HUES6 (cell line): ENCODE results near the gene NLE1.
"Not testable (repeated sequence)": the region's sequence is repeated elsewhere in the genome, so short reads cannot be mapped to it uniquely, and the experiment has no call there.

Source experiments
- H3K27ac ChIP-seq: 2 replicates; pipeline ENCODE4 v1.7.0; 2013; ENCODE audit warnings: low read depth, mild to moderate bottlenecking, low read length, inconsistent platforms
- H3K27me3 ChIP-seq: 2 replicates; pipeline ENCODE4 v1.6.1; 2013; ENCODE audit warnings: low read length; ENCODE audit not compliant: control insufficient read depth, insufficient read depth
- H3K36me3 ChIP-seq: 2 replicates; pipeline ENCODE4 v1.6.1; 2013; ENCODE audit warnings: low read length; ENCODE audit not compliant: control insufficient read depth, insufficient read depth
- H3K4me1 ChIP-seq: 2 replicates; pipeline ENCODE4 v1.6.1; 2013; ENCODE audit warnings: low read length; ENCODE audit not compliant: control insufficient read depth, insufficient read depth
- H3K4me3 ChIP-seq: 2 replicates; pipeline ENCODE4 v1.5.1; 2013; ENCODE audit warnings: low read depth, low read length
- H3K9ac ChIP-seq: one replicate; pipeline ENCODE4 v1.6.1; 2013; ENCODE audit warnings: mild to moderate bottlenecking, low read length
- H3K9me3 ChIP-seq: 2 replicates; pipeline ENCODE4 v1.6.1; 2013; ENCODE audit warnings: low read depth, low read length; ENCODE audit not compliant: control insufficient read depth, insufficient read depth

Gene NLE1

DNA sequence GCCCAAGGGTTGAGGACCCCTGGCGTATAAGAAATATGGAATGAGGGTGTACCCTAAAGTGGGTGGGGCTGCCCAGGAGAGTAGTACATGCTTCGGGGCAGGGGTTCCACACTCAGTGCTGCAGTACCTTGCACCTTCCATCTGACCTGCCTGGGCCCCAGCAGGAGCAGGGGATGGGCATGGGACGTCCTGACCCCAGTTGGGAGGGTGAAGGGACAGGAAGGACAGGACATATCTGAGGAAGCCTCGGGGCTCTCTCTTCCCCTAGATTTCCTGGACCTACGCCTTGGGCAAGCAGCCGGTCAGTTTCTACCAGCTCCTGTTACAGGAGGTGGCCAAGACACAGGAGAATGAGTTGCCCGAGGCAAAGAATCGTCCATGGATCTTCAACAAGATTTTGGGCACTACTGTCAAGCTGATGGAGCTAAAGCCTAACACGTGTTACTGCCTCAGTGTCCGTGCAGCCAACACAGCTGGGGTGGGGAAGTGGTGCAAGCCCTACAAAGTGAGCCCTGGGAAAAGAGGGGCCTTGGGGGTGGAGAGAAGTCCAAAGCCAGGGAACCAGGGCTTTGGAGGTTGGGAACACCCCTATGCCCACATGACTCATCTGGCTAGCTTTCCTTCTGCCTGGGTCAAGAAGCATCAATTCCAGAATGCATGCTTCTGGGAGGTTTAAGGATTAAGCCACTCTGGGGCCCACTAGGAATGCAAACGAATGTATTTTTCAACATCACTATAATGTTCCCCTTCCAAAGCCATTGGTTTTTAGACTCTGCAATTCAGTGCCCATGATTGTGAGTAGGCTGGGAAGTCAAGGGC, 12.7 kb downstream of the NLE1 start:
- H3K9me3 ChIP-seq = peaks cover 6% of the 10 kb centered on the region; the same call in 1 of the 2 replicates
- no peak overlapping the region for H3K9ac ChIP-seq
- no peaks in the 10 kb centered on the region for H3K4me1 ChIP-seq
- H3K27ac ChIP-seq = no peak overlapping the region
- H3K36me3 ChIP-seq = peaks cover 42% of the 10 kb centered on the region
- H3K27me3 ChIP-seq = no peaks in the 10 kb centered on the region
- H3K4me3 ChIP-seq = no peak overlapping the region

DNA sequence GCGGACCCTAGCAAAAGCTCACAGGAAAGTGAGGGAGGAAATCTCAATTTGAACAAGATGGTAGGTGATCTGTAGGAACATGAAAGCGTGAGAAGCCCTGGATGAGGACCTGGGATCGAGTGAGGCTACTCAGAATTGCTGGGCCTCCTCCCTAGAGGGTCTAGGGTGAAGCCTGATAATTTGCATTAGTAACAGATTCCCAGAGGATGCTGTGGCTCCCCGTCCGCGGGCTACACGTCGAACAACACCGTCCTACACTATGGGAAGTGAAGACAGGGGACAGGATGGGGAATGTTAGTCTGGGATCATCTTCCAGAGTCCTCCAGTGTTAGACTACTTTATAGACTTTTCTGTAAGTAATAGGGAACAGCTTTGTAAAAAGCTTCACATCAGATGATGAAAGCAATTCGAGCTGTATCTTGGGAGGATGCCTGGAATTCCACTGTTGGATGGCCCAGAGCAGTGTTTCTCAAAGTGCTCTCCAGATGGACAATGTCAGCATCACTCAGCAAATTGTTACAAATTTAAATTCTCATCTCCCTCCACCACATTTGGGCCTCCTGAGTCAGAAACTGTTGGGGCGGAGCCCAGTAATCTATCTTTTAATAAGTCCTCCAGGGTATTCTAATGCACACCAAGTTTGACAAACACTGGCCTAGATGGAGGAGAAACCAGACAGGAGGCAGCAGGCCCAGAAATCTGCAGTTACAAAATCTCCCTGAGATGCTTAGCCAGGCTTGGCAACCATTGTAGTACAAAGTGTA, 14.2 kb downstream of the NLE1 start:
- Histone ChIP-seq H3K4me1 (no peaks in the 10 kb centered on the region), H3K36me3 (peaks cover 28% of the 10 kb centered on the region), H3K27ac (no peak overlapping the region), H3K27me3 (no peaks in the 10 kb centered on the region), H3K9ac (no peak overlapping the region), H3K9me3 (peaks cover 6% of the 10 kb centered on the region; the same call in 1 of the 2 replicates), H3K4me3 (no peak overlapping the region)

DNA sequence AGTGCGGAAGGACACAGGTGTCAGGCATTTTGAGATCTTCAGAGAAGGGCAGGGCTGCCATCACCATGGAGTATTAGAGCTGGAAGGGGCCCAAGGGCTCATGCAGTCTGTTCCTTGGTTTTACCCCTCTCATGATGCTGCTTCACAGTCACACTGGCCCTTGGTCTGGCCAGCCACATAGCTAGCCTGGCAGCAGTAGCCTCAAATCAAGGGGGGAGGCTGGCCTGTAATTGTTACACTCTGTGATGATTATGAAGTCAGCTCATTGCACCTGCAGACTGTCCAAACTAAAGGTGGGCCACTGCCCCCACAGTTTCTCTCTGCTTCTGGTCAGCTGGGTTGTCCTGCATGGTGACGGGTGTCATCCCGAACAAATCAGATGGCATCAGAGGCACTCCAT, 20.8 kb downstream of the NLE1 start, which contains the start of gene FNDC8:
TSS of gene FNDC8 (plus strand) at position 301 of the 400 bp plus-strand sequence. CDS start at position 380, 79 bp downstream.
- H3K9ac ChIP-seq = no peak within 1 kb of the TSS
- H3K9me3 ChIP-seq = no peaks in the 10 kb centered on the region
- H3K4me3 ChIP-seq = no peak within 1 kb of the TSS
- no peak within 1 kb of the TSS for H3K27ac ChIP-seq
- H3K36me3 ChIP-seq = no peaks in the 10 kb centered on the region
- H3K4me1 ChIP-seq = peaks cover 7% of the 10 kb centered on the region
- peaks cover 6% of the 10 kb centered on the region; the same call in 1 of the 2 replicates for H3K27me3 ChIP-seq

DNA sequence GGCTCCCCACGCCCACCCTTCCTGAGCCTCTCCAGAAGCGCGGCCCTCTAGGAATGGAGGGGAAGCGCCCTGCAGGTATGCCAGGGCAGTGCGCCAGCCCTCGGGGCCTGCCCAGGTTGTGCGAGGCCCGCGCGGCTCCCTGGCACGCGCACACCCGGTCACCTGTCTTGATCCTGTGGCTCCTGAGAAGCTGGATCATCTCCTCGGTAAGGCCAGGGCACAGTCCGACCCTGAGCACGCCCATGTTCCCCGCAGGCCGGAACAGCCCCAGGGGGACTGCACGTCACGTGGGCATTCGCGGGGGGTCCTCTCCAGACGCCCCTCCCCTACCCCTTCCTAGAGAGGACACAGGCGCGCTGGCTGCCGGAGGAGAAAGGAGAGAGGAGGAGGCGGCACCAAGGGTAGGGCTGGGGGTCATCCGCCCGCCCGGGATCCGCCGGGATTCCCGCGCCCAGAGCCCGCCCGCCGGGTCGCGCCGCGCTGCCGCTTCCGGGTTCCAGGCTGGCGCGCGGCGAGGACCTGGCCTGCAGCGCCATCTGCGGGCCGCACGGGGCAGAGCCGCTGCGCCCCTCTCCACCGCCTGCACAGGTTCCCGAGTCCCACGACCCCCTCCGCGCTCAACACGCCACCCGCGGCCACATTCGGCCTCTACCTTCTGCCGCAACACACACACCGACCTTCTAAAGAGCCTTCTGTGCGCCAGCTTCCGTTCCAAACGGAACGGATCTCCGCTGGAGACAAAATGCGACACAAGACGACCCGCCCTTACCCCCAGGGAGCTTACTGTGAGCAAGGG, 22.5 kb downstream of the NLE1 start, which contains the start of gene RAD51D:
TSS of gene RAD51D (minus strand) at position 491 of the 796 bp plus-strand sequence. CDS start at position 244, 247 bp downstream.
- Histone ChIP-seq H3K9me3 (no peaks in the 10 kb centered on the region), H3K36me3 (no peaks in the 10 kb centered on the region), H3K27me3 (peaks cover 6% of the 10 kb centered on the region; the same call in 1 of the 2 replicates), H3K4me3 (peak within 1 kb of the TSS; percentile 92), H3K9ac (peak within 1 kb of the TSS; percentile 91), H3K27ac (peak within 1 kb of the TSS; percentile 73; the same call in 1 of the 2 replicates), H3K4me1 (peaks cover 7% of the 10 kb centered on the region)

DNA sequence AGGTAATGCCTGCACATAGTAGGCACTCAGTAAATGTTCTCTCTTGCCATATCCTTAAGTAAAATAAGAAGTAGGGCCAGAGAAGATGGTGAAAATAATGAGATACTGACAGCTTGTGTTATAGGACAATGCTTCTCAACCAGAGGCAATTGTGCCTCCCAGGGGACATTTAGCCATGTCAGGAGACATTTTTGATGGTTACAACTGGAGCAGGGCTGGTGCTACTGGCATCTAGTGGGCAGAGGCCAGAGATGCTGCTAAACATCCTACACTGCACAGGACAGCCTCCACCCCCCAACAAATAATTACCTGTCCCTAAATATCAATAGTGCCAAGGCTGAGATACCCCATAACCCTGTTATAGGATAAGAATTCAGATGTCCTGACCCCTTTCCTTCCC, 24.1 kb downstream of the NLE1 start:
- Histone ChIP-seq H3K27me3 (peaks cover 6% of the 10 kb centered on the region; the same call in 1 of the 2 replicates), H3K36me3 (0 out of 2 replicates have a peak, but pooled peaks cover under 1% of the 10 kb centered on the region), H3K4me1 (peaks cover 7% of the 10 kb centered on the region), H3K9me3 (no peaks in the 10 kb centered on the region), H3K9ac (no peak overlapping the region), H3K27ac (no peak overlapping the region), H3K4me3 (no peak overlapping the region)

DNA sequence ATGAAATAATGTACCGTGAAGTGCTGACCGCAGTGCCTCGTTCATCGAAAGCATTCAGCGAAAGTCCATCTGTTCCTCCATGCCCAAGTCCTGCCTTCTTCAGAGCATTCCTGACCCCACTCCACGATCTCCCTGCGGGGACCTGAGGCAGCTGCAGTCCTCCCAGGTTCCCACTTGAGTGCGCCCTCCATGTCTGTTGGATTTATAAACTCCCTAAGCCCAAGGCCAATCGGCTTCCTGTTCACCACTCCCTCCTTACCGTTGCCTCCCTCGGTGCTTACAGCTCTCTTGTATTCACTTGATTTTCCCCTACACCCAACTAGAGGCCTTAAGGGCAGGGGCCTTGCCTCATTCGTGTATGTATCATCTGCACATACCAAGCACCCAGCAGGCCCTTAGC, 25.3 kb downstream of the NLE1 start:
- Histone ChIP-seq H3K36me3 (0 out of 2 replicates have a peak, but pooled peaks cover 5% of the 10 kb centered on the region), H3K27ac (no peak overlapping the region), H3K4me3 (no peak overlapping the region), H3K27me3 (peaks cover 6% of the 10 kb centered on the region; the same call in 1 of the 2 replicates), H3K9me3 (no peaks in the 10 kb centered on the region), H3K4me1 (peaks cover 7% of the 10 kb centered on the region), H3K9ac (peak overlapping the region; percentile 9)

DNA sequence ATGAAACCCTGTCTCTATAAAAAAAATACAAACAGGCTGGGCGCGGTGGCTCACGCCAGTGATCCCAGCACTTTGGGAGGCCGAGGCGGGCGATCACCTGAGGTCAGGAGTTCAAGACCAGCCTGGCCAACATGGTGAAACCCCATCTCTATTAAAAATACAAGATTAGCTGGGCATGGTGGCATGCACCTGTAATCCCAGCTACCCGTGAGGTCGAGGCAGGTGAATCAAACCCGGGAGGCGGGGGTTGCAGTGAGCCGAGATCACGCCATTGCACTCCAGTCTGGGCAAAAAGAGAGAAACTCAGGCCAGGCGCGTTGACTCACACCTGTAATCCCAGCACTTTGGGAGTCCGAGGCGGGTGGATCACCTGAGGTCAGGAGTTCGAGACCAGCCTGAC, 31.3 kb downstream of the NLE1 start:
- H3K9me3 ChIP-seq, H3K27ac ChIP-seq, H3K4me3 ChIP-seq, H3K4me1 ChIP-seq, H3K9ac ChIP-seq, H3K27me3 ChIP-seq: not testable (repeated sequence)
- peaks cover 13% of the 10 kb centered on the region for H3K36me3 ChIP-seq

DNA sequence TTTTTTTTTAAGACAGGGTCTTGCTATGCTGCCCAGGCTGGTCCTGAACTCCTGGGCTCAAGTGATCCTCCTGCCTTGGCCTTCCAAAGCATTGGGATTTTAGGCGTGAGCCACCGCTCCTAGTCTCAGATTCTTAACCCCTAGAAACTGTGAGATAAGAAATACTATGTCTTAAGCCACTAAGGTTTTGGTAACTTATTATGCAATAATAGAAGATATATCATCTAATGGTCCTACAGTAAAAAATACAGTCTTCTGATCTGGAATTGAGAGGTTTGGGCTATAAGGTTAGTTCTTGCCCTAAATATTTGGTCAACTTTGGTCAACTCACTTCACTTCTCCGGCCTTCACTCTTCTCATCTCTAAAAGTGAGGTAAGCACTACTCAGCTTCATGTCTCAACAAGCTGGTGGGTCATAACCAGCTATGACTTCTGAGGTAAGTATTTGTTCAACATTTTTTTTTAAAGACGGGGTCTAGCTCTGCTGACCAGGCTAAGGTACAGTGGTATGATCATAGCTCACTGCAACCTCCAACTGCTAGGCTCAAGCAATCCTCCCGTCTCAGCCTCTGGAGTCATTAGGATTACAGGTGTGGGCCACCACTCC, 37.2 kb downstream of the NLE1 start:
- Histone ChIP-seq H3K4me1 (no peaks in the 10 kb centered on the region), H3K36me3 (peaks cover 45% of the 10 kb centered on the region), H3K9ac (no peak overlapping the region), H3K9me3 (no peaks in the 10 kb centered on the region), H3K27me3 (no peaks in the 10 kb centered on the region), H3K27ac (no peak overlapping the region), H3K4me3 (no peak overlapping the region)

DNA sequence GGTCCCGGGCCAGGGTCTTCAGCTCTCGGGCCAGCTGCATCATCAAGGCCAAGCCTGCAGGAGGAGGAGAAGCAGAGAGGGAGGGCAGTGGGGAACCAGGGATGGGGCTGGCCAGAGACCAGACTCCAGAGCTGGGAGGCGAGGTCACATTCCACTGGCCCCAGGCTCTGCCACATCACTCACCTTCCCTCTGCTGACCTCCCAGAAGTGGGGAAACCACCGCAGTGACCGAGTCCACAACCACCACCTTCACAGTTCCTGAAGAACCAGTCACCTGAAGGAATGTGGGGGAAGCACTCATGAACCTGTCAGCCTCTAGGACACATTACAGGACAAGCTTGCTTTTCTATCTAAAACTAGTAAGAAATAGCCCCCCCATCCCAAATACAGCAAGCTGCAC, 38.8 kb downstream of the NLE1 start:
- Histone ChIP-seq H3K4me3 (no peak overlapping the region), H3K4me1 (no peaks in the 10 kb centered on the region), H3K27me3 (no peaks in the 10 kb centered on the region), H3K27ac (no peak overlapping the region), H3K9me3 (no peaks in the 10 kb centered on the region), H3K36me3 (peaks cover 56% of the 10 kb centered on the region), H3K9ac (no peak overlapping the region)

DNA sequence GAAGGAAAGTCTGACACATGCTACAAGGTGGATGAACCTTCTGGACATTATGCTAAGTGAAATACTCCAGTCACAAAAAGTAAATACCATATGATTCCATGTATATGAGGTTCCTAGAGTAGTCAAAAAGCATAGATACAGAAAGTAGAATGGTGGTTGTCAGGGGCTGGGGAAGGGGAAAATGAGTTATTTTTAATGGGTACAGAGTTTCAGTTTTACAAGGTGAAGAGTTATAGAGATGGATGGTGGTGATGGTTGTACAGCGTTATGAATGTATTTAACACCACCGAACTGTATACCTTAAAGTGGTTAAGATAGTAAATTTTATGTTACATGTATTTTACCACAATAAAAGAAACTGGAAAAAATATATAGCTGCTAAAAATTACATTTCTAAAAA, 40.4 kb downstream of the NLE1 start:
- Histone ChIP-seq H3K27ac (no peak overlapping the region), H3K4me1 (no peaks in the 10 kb centered on the region), H3K9ac (no peak overlapping the region), H3K9me3 (no peaks in the 10 kb centered on the region), H3K36me3 (peaks cover 56% of the 10 kb centered on the region), H3K4me3 (no peak overlapping the region), H3K27me3 (no peaks in the 10 kb centered on the region)
